Hematopoietic multipotent progenitor cell treated with erythropoietin and hydrocortisone succinate and interleukin-3 and kit ligand, for 17 days (in vitro differentiated cells): ENCODE measurements around the gene AGBL5.

Experiments used
- DNase-seq: peaks from one replicate; pipeline ENCODE4 v3.0.0-alpha.2; 2015; ENCODE audit warnings: low spot score

Gene AGBL5, protein sequence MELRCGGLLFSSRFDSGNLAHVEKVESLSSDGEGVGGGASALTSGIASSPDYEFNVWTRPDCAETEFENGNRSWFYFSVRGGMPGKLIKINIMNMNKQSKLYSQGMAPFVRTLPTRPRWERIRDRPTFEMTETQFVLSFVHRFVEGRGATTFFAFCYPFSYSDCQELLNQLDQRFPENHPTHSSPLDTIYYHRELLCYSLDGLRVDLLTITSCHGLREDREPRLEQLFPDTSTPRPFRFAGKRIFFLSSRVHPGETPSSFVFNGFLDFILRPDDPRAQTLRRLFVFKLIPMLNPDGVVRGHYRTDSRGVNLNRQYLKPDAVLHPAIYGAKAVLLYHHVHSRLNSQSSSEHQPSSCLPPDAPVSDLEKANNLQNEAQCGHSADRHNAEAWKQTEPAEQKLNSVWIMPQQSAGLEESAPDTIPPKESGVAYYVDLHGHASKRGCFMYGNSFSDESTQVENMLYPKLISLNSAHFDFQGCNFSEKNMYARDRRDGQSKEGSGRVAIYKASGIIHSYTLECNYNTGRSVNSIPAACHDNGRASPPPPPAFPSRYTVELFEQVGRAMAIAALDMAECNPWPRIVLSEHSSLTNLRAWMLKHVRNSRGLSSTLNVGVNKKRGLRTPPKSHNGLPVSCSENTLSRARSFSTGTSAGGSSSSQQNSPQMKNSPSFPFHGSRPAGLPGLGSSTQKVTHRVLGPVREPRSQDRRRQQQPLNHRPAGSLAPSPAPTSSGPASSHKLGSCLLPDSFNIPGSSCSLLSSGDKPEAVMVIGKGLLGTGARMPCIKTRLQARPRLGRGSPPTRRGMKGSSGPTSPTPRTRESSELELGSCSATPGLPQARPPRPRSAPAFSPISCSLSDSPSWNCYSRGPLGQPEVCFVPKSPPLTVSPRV

GRCh38 chr2:27050996-27051901 is at the start of gene AGBL5:
Gene AGBL5, plus strand, starts transcription at chr2:27051668. Its CDS starts 1,291 bp downstream, at chr2:27052959.
- DNase-seq, result peak; percentile 91

- DNase-seq, result no peak
Measured at GRCh38 chr2:27001950-27002349, 49.5 kb upstream of the AGBL5 start.

- DNase-seq, result no peak
Measured at GRCh38 chr2:27003007-27003406, 48.5 kb upstream of the AGBL5 start.

- DNase-seq, result no peak
Measured at GRCh38 chr2:27003857-27004256, 47.6 kb upstream of the AGBL5 start.

GRCh38 chr2:27006602-27007415 is 44.7 kb upstream of the AGBL5 start:
- DNase-seq, result peak; percentile 19

- peak; percentile 13 for DNase-seq
Measured at GRCh38 chr2:27007416-27008374, 43.8 kb upstream of the AGBL5 start.

DNA sequence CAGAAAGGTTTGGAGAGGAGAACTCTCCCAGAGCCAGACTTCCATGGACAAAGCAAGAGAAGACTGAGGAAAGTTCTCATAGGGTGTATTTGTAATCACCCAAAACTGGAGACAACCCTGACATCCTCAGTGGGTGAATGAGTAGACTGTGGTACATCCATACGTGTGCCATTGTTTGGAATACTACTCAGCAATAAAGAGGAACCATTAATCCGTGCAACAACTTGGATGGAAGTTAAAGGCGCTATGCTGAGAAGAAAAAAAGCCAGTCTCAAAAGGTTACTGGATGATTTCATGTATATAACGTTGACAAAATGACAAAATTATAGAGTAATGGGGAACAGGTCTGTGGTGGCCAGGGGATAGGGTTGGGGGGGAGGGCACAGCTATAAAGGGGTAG is 42.8 kb upstream of the AGBL5 start:
- DNase-seq, result no peak

GRCh38 chr2:27009083-27009482 is 42.4 kb upstream of the AGBL5 start:
- DNase-seq, result no peak

DNA sequence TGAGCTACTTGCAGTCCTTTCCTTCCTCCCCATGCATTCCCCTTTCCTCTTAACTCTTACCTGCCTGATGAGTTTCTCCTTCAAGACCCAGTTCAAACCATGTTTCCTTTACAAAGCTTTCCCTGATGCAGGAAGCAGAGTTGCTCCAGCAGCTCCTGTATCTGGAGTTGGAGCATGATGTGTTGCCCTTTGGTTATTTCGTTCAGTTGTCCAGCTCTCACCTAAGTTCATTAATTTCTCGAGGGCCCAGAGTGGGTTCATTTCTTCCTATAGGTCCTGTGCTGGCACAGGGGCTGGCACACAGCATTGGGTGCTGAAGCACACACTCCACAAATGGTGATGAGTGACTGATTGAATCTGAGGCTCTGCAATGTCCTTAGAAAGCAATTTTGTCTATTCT is 41.8 kb upstream of the AGBL5 start:
- DNase-seq, result no peak

- DNase-seq, result no peak
Measured at GRCh38 chr2:27010139-27010538, 41.3 kb upstream of the AGBL5 start.

GRCh38 chr2:27013738-27014137 is 37.7 kb upstream of the AGBL5 start:
- DNase-seq, result no peak

DNA sequence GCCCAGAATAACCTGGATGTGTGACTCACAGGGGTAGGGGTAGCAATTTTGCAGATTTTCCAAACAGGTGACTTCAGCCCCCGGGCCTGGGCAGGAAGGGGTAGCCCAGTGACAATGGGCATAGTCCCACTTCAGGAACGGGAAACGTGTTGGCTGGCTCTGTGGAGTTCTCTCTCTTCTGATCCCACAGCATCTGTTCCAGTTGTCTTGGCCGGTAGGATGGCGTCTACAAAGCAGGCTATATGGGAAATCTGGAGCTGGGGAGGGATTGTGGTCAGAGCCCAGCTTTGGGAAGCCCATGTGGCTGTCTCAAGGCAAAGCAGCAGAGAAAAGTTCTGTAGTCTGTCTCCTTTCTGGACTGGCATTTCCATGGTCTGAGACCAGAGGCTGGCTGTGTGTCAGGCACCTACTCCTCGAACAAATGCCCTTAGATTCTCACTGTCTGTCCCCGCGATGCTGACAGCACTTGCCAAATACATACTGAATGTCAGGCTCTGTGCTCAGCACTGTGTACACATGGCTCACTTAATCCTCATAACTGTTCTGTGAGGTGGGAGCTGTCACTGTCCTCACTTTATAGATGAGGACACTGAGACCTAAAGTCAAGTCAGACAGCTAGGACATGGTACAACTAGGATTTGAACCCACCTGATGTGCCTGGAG is 36.6 kb upstream of the AGBL5 start:
- no peak for DNase-seq

- peak; percentile 41 for DNase-seq
Measured at GRCh38 chr2:27016801-27017325, 34.6 kb upstream of the AGBL5 start.

- no peak for DNase-seq
Measured at GRCh38 chr2:27018142-27018541, 33.3 kb upstream of the AGBL5 start.

DNA sequence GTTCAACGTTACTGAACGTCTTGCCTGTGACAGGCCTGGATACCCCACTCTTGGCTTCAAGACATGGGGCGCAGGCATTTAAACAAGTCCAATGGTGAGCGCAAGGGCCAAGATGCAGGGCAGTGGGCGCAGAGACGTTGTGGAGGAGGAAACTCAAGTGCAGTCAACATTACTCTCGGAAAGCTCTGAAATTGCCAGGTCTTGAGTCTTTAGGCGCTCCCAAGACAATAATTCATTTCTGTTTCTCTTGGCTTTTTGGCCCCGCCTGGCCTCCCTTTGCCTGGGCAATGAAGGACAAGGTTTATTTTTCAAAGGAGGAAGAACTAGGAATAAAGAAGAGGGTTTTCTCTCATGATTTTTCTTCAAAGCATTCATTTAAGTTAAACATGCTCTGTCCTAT is 32.0 kb upstream of the AGBL5 start:
- DNase-seq, result no peak

GRCh38 chr2:27019931-27020855 is 31.3 kb upstream of the AGBL5 start:
- DNase-seq, result peak; percentile 22

DNA sequence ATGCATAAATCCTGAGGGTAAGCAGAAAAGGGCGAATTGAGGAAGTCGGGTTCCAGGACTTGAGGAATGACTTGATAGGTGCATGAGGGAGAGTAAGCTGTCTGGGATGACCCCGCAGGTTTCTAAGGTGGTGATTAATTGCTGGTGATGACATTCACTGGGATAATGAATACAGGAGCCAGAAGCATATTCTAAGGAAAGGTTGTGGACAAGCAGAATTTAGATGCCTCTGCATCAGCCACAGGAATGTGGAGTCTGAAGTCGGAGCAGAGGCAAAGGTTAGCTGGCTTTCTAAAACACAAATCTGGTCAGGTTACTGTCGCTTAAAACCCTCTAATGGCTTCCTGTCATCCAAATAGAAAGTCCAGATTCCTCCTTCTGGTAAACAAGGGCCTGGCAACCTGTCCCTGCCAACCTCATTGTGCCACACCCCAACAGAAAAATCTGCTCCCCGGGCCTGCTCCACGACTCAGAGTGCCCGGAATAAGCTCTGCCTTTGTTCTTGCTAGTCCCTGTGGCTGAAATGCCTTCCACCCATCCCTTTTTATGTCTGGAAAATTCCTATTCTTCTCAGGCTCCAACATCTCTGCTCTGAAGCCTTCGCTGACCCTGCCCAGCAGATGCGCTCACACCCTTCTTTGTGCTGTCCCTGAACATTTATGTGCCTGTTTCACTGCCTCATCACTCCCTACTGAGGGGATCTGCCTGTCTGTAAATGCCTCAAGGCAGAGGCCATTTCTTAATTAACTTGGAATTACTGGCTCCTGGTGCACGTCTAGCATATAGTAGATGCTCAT is 30.0 kb upstream of the AGBL5 start:
- no peak for DNase-seq
